Measurements from ENCODE around the gene DENND1B. TPM values are rescaled to one million over a fixed set of nuclear protein-coding genes. Genes with fewer than 3 reads are reported as not detected.
A peak's percentile ranks its signal among the peaks of the same experiment; 100 is the strongest.

Gene DENND1B
- polyA plus RNA-seq, 1 donor, result 4.7 TPM

GRCh38 chr1:197467881-197468280 is 307.4 kb downstream of the DENND1B start:
- DNase-seq (ENCODE audit: low read depth), result no peak

GRCh38 chr1:197466813-197467212 is 308.5 kb downstream of the DENND1B start:
- no peak for DNase-seq (ENCODE audit: low read depth)

- DNase-seq (ENCODE audit: low read depth), result no peak
These were observed 309.6 kb downstream of the DENND1B start for GRCh38 chr1:197465528-197466327.

DNA sequence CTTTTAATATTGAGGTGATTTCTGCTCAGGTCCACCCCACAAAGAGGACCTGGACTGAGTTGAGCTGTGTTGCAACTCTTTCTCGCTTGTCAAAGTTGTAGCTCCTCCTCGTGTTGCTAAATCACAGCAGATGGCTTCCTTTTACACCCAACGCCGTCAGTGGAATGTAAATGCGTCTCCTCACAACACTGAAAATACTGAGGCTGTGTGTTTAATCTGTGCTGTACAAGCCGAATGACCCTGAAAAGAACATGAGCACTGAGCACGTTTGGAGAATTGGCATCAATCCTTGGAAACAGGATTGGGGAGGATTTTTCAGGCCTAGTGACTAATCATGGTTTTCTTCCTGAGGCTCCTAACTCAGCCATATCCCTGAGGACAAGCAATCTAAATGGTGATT is 311.2 kb downstream of the DENND1B start:
- peak; percentile 80 for DNase-seq (ENCODE audit: low read depth)

- no peak for DNase-seq (ENCODE audit: low read depth)
These were observed 312.1 kb downstream of the DENND1B start for GRCh38 chr1:197463142-197463541.

DNA sequence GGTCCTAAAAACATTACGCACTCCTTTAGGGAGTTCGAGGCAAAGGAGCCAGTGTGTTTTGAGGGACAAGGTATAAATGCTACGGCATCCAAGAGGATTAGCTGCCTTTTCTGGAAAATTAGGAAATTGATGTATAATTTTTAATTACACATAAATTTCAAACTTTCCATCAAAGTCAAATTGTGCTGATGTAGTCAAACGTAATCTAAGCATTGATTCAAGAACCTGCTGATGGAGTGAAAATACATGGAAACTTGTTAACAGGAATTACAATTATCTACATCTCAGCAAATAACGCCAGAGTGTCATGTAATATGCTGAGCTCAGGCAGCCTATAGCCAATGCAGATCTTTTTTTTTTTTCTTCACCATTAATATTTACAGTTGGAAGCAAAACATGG is 312.7 kb downstream of the DENND1B start:
- DNase-seq (ENCODE audit: low read depth), result no peak

Other genes with a start within 250 kb of the DENND1B start
- 1.8 TPM for gene C1orf53, start 127.2 kb upstream of the DENND1B start, polyA plus RNA-seq (ENCODE audit: insufficient read length)
- 0.76 TPM for gene LHX9, start 141.9 kb upstream of the DENND1B start, polyA plus RNA-seq (ENCODE audit: insufficient read length)